Lower leg skin (tissue), 4 donors: Measurements from ENCODE around the gene THRSP. TPM values are rescaled to one million over a fixed set of nuclear protein-coding genes. Genes with fewer than 3 reads are reported as not detected.

Experiments used
- DNase-seq, 2 donors: peaks; one replicate each; pipeline ENCODE4 v3.0.0-alpha.2; 2019; ENCODE audit warnings: low spot score in 2 of 2
- H3K4me3 ChIP-seq: fragments of 200-600 bp; sonication (generic); 2 replicates; pipeline ENCODE4 v1.5.1; 2017; ENCODE audit warnings: mild to moderate bottlenecking, low read depth; ENCODE audit not compliant: poor library complexity, severe bottlenecking
- POLR2A ChIP-seq, 2 donors: fragments of 450-650 bp; IDR thresholded peaks; one replicate each; pipeline ENCODE4 v1.6.1; 2016 to 2017; ENCODE audit warnings: antibody characterized with exemption in 2 of 2, mild to moderate bottlenecking in 1 of 2, moderate library complexity in 1 of 2
- WGBS, 2 donors: methylation state at CpG; one replicate each; pipeline ENCODE4 v1.1.5; 2018; 5-methylcytosine and 5-hydroxymethylcytosine counted together
- intact Hi-C: fragments of 100-400 bp; cut with DNase I; formaldehyde crosslinking; loops from one replicate; pipeline ENCODE4 v1.15.0; 2023; ENCODE audit warnings: low total_unique reads
- total RNA-seq, 4 donors: library from RNA; depleted of rRNA; stranded (reverse); fragments of >200 nt; gene quantifications; one replicate each; pipeline ENCODE4 v1.1.0, GENCODE V29; 2016
- TF ChIP-seq, protein P1 (sequence below), 3 donors: fragments of 450-650 bp; IDR thresholded peaks; one replicate each; pipeline ENCODE4 v1.5.1; 2016; ENCODE audit warnings: antibody characterized with exemption in 3 of 3, mild to moderate bottlenecking in 3 of 3, moderate library complexity in 2 of 3

Gene THRSP
- total RNA-seq, 4 donors from 2014 or later = 0.30 to 115 (median 39.2) TPM

DNA sequence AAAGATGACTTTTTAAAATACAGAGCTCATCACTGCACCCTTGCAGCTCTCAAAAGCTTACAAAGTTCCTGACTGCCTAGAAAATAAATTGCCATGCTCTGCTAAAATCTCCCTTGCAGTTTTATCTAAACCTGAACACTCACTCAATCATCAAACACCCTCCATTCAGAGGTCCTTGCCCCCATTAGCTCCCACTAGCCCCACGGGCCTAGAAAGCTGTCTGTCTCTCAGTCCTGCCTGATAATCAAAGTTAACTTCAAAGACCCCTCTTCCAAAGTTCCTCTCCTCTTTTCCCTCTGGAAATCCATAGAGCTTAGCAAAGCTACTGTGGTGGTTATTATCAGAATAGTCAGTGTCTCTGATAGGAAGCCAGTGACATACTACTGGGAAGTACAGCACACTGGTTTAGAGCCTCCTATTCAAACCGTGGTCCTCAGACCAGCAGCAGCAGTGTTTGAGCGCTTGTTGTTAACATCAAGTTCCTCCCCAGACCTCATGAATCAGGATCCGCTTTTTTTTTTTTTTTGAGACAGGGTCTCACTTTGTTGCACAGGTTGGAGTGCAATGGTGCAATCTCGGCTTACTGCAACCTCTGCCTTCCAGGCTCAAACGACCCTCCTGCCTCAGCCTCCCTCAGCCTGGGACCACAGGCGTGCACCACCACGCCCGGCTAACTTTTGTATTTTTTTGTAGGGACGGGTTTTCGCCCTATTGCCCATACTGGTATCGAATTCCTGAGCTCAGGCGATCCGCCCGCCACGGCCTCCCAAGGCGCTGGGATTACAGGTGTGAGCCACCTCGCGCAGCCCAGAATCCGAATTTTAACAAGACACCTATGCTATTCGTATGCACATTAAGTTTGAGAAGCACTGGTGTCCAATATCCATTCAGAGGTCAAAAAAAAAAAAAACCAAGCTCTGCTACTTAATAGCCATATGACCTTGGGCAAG lies 14.8 kb downstream of the THRSP start:
- TF ChIP-seq, protein P1, sequence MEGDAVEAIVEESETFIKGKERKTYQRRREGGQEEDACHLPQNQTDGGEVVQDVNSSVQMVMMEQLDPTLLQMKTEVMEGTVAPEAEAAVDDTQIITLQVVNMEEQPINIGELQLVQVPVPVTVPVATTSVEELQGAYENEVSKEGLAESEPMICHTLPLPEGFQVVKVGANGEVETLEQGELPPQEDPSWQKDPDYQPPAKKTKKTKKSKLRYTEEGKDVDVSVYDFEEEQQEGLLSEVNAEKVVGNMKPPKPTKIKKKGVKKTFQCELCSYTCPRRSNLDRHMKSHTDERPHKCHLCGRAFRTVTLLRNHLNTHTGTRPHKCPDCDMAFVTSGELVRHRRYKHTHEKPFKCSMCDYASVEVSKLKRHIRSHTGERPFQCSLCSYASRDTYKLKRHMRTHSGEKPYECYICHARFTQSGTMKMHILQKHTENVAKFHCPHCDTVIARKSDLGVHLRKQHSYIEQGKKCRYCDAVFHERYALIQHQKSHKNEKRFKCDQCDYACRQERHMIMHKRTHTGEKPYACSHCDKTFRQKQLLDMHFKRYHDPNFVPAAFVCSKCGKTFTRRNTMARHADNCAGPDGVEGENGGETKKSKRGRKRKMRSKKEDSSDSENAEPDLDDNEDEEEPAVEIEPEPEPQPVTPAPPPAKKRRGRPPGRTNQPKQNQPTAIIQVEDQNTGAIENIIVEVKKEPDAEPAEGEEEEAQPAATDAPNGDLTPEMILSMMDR (IDR thresholded peaks at IDR 0.05) = no peak
- TF ChIP-seq POLR2A (IDR thresholded peaks at IDR 0.05) = no peak
- 32 to 41% methylated on average over 21 of the region's 21 CpGs for whole genome bisulfite sequencing, 2 donors
- DNase-seq = no peak

DNA sequence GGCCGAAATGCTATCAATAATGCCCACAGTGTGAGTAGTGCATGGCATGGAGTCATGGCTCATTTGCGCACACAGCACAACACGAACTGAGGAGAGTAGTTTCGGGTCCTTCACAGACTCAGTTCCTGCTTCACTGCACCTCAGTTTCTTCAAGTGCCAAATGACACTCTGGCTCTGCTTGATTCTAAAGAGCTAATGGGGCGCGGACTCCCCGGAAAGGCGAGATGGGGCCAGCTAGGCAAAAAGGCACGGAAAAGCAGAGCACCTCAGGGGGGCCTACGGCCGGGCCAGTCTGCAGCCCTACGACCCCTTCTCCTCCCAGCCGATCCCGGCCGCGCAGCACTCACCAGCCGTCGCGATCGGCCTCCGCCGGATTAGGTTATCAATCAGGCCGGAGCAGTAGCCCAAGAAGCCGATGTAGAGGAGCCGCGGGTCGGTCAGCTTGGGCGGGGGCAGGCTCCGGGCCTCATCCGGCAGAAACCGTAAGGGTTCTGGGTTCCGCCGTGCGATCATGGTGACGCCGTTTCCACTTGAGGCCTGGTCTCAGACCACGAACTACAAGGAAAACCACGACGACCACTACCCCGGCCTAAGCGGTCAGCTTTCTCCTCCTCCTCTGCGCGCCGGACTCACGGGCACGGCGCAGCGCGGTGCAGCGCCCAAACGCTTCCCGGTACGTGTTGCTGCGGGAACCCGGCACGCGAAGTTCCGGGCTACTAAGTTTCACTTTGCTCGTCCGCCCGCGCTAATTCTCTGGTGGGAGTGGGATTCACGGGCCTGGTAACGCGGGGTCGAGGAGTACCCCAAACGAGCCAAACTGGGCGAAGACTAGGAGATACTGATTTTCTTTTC lies 15.8 kb downstream of the THRSP start, which contains the start of gene NDUFC2:
Gene NDUFC2, minus strand, starts transcription at position 631 of the 852 bp plus-strand sequence. Its CDS starts 118 bp downstream, at position 513.
- 0% methylated on average over 66 to 67 of the region's 68 CpGs for WGBS, 2 donors
- intact Hi-C loops = no loop called here
- DNase-seq = peak; percentile 63 to 95
- peak within 1 kb of the TSS; percentile 98 for H3K4me3 ChIP-seq
- no peak for TF ChIP-seq POLR2A (IDR thresholded peaks at IDR 0.05)
- TF ChIP-seq, protein P1 (IDR thresholded peaks at IDR 0.05) = no peak

More for the DNA sequence above, 14.8 kb downstream of the THRSP start:
- H3K4me3 ChIP-seq = peak overlapping the region; percentile 98
- intact Hi-C loops = no loop called here

DNA sequence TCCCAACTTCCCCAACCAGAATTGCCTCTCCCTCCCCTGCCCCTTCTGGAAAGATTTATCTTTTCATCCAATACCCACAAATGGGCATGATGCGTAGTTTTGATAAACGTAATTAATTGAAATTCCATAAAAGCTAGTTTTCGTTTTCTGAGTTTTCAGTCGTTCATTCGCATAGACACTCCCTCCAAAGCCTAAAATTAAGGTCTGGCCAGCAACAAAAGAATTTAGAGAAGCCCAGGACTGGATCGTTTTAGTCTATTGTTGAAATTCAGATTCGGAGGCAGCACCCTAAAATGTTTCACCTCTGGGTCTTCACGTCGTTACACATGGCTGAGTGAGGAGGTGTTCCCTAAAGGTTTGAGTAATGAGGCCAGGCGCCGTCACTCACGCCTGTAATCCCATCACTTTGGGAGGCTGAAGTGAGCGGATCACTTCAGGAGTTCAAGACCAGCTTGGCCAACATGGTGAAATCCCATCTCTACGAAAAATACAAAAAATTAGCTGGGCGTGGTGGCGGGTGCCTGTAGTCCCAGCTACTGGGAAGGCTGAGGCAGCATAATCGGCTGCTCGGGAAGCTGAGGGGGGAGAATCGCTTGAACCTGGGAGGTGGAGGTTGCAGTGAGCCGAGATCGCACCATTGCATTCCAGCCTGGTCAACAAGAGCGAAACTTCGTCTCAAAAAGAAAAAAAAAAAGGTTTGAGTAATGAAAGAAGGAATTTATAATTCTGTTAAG lies 16.6 kb downstream of the THRSP start:
- DNase-seq = no peak
- TF ChIP-seq, protein P1 (IDR thresholded peaks at IDR 0.05) = no peak
- TF ChIP-seq POLR2A (IDR thresholded peaks at IDR 0.05) = no peak
- WGBS, 2 donors = 57 to 58% methylated on average over 23 of the region's 23 CpGs
- peak overlapping the region; percentile 98 for H3K4me3 ChIP-seq
- intact Hi-C loops = no loop called here

DNA sequence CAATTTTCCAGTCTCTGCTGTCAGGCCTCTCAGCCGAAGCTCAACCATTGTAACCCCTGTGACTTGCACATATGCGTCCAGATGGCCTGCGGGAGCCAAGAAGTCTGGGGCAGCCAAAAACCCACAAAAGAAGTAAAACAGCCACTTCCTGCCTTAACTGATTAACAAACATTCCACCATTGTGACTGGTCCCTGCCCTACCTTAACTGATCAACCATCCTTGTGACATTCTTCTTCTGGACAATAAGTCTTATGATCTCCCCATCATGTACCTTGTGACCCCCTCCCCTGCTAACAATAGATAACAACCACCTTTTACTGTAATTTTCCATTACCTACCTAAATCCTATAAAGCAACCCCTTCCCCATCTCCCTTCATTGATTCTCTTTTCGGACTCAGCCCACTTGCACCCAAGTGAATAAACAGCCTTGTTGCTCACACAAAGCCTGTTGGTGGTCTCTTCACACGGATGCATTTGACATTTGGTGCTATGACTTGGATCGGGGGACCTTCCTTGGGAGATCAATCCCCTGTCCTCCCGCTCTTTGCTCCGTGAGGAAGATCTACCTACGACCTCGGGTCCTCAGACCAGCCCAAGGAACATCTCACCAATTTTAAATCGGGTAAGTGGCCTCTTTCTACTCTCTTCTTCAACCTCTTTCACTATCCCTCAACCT lies 17.3 kb downstream of the THRSP start:
- intact Hi-C loops = no loop called here
- no peak for DNase-seq
- H3K4me3 ChIP-seq = no peak overlapping the region
- 91 to 92% methylated on average over 11 of the region's 11 CpGs for WGBS, 2 donors
- TF ChIP-seq, protein P1 (IDR thresholded peaks at IDR 0.05) = no peak
- no peak for TF ChIP-seq POLR2A (IDR thresholded peaks at IDR 0.05)

DNA sequence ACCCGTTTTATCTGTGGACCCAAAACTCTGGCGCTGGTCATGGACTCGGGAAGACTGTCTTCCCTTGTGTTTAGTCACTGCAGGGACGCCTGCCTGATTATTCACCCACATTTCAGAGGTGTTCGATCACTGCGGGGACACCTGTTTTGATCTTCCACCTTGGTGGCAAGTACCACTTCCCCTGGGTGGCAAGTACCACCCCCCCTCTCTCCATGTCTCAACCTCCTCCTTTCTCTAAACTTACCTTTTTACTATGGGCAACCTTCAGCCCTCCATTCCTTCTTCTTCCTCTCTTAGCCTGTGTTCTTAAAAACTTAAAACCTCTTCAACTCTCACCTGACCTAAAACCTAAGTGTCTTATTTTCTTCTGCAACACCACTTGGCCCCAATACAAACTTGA lies 17.9 kb downstream of the THRSP start:
- no peak for DNase-seq
- no peak overlapping the region for H3K4me3 ChIP-seq
- TF ChIP-seq, protein P1 (IDR thresholded peaks at IDR 0.05) = no peak
- TF ChIP-seq POLR2A (IDR thresholded peaks at IDR 0.05) = no peak
- WGBS, 2 donors = 82 to 89% methylated on average over 6 of the region's 6 CpGs
- intact Hi-C loops = no loop called here
